HG02938 (cell line): ENCODE measurements around the gene RBMS3.
"Not testable (repeated sequence)": the region's sequence is repeated elsewhere in the genome, so short reads cannot be mapped to it uniquely, and the experiment has no call there.

Experiments used
- ATAC-seq: cut with Tn5 transposase; IDR thresholded peaks from one replicate; pipeline ENCODE4 v1.9.1; 2021; ENCODE audit warnings: mild to moderate bottlenecking, moderate library complexity; ENCODE audit not compliant: unreplicated experiment

Gene RBMS3

DNA sequence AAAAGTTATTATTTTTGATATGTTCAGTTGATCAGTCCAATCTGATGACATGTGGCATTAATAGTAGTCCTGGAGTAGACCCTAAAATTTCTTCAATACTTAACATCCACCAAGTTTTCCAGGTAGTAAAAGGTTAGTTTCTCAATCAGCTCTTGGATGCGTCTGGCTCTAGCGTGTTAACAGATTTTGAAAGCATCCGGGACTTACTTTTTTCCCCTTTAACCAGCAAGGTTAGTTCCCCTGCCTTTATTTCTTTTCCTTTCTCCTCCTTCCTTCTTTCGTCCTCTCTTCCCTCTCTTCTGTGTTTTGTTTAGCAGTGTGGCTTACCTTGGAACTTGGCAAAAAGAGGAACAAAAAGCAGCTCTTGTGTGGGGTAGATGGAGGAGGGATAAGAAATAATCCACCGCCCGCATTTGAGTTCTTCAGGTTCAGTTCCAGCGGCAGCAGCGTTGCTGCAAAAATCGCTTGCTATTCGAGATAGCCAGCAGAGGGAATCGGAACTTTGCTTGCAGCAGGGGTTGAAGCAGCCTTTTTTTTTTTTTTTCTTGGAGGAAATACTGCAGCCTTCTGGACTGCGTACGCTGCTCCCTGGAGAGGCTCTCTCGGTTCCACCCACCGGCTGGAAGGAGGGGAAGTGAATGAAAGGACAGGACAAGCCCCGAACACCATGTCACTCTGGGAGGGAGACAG, at the start of gene RBMS3:
RBMS3 (plus strand) TSS at position 668 of the 690 bp plus-strand sequence.
- peak; percentile 40 for ATAC-seq

DNA sequence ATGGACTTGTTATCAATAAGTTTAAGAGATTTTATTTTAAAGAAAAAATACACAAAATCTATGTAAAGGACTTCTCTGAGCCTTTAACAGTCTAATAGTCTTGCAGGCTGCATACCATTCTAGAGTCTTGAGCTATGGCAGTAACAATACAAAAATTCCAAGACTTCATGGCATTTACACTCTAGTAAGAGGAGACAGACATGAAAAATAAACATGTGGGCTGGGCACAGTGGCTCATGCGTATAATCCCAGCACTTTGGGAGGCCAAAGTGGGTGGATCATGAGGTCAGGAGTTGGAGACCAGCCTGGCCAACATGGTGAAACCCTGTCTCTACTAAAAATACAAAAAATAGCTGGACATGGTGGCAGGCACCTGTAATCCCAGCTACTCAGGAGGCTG, 47.7 kb upstream of the RBMS3 start:
- ATAC-seq, result not testable (repeated sequence)

DNA sequence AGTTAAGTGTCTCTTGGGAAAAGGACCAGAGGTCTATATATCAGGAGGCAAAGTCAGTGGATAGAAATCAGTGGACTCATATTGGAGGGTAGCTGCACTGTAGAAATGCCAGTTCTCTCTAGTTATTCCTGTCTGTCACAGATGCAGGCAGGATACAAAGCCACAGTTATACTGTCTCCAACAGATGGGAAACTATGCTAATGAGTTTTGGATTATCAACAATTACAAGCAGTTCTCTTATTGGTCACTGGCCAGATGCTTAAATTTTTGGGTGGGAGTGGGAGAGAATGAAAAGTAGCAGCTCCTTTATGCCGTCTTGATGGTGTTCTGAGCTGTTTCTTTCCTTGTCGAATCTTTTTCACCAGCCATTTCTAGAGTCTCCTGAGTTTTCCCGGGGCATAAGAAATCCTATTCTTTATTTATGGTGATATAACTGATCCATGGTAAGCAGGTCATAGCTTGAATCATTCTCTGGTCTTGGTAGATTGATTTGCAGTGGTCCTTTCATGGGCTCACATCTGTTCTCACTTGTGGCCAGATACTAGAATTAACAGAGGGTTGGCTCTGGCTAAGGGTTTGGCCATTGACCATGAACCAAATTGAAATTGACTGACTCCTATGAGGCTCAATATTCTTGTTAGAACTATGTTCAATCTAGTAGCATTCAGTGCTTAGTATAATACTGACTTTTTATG, 44.6 kb upstream of the RBMS3 start:
- no peak for ATAC-seq

DNA sequence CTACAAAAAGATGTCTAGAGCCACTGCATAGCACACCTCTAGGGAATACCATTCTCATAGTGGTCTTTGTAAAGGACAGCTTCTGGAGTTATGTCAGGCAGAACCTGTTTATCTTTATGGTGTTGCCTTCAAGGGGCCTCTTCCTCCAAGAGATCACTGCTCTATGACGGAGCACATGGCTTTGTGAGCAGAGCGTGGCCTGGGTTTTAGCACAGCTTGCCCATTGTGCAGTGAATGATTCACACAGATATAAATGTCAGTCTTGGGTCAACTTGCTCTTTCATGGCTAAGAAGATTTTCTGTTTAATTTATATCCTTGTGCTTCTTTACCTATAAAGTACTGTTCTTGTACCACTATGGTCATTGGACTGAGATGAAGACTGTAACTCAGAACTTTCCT, 41.5 kb upstream of the RBMS3 start:
- ATAC-seq, result no peak

DNA sequence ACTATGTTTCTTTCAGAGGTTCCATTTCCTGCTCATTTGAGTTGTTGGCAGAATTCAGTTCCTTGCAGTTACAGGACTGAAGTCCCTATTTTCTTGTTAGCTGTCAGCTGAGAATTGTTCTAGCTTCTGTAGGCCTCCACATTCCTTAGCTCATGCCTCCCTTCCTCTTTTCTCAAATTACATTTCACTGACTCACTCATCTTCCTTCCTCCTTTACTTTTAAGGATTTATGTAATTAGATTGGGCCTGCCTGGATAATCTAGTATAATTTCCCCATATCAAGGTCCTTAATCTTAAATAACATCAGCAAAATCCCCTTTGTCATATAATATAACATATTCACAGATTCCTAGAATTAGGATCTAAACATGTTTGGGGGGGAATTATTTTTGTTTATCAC, 40.6 kb upstream of the RBMS3 start:
- ATAC-seq, result no peak

DNA sequence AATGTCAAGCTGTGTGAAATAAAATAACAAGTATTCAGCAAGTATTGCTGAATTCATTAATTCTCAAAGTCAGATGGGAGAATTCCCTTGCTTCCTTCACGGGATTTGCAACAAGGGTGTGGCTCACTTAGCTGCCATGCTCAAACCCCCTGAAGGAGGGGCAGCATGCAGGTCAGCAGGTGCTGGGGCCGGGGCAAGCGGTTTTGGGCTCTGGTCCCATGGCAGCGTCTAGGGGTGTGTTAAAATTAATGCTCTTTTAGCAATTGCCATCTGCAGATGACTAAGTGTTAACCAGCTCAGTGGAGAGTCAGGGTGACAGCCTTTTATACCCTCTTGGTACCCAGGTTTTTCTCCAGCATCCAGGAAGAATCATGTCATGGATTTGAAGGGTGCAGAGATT, 40.0 kb upstream of the RBMS3 start:
- no peak for ATAC-seq

DNA sequence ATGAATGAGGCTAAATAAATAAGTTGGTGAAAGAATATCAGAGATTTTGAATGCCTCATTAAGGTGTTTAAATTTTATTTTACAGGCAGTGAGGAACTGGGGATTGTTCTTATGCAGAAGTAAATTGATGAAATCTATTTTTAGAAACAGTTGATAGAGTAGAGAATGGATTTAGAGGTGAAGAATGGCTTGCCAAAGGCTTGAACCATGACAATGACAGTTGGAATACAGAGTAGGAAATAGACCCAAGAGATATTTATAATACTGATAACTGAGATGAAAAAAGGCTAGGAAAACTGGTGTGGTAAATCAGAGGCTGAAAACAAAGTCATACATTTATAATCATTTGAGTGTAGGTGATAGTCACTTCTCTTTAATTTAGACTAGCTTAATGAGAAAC, 39.0 kb upstream of the RBMS3 start:
- no peak for ATAC-seq

DNA sequence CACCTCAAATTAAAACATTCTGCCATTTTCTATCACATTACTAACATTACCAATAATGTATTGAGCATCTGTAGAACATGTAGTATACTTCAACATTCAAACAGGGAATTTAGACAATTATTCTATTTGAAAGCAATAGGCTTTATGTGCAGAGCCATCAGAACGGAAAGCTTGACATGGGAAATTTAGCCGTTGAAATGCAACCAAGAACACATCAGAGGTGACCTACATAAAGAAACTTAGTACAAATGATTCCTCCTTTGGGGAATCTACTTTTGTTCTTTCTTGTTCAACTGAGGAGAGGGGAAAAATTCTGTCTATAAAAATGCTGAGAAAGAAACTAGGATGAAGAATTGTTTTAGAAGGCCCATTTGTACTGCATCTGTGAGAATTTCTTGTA, 38.6 kb upstream of the RBMS3 start:
- no peak for ATAC-seq

DNA sequence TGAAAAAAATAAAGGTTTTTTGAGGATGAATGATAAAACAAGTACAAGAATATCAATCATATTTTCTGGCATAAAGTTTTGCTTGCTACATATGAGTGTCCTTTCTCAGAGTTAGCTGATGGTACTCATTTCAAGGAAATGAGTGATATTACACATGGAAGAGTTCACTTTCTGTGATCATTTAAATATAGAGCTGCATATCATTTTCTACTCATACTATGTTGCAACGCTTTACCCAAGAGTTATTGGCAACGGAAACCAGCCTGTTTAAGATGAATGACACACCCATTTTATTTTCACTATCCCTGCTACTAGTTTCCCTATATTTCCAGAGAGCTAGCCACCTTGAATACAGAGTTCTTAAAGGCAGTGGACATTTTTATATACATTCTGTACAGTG, 35.4 kb upstream of the RBMS3 start:
- ATAC-seq, result no peak

DNA sequence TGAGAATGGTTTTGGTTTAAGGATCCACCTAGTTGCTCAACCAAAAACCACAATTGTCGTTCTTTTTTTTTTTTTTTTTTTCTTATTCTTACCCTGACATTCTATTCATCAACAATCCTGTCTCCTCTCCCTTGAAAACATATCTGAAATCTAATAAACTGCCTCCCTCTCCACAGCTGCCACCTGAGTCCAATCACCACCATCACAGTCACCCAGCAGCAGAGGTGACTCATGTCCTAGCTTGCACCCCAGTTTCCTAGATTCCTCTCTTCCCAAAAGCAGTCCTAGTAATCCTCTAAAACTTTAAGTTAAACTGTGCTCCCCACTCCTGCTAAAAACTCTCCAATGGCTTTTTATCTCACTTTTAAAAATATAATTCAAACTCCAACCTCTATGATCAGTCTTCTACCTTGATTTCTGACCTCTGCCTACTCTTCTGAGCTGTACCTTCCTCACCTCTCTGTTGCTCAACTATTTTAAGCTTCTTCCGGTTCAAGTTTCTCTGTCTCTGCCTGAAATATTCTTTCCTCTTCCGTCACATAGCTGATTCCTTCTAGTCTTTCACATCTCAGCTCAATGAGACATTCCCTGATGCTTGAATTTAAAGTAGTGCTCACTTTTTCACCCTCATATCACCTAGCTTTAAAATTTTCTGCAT, 33.7 kb upstream of the RBMS3 start:
- ATAC-seq, result no peak

DNA sequence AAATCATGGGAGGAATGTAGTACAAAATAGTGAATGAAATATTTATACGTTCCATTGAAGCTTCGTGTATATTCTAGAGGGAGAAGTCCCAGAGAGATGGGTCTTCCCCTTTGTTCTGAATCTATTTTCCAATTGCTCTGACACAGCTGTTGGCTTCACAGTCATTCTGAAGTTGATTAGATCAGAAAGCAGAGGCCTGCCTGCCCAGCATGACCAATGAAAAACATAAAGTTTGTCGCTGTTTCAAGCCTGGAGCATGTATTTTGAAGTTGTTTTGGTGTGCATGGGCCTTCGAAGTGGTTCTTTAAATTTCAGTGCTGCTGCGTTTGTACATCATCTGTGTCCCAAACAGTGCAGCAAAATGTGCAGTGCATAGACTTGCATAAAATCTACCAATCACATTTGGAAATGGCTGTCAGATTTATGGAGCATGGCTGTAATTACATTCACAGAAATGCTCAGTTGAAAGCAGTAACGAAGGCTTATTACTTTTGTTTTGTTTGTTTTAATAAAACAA, 31.0 kb upstream of the RBMS3 start:
- ATAC-seq, result no peak

DNA sequence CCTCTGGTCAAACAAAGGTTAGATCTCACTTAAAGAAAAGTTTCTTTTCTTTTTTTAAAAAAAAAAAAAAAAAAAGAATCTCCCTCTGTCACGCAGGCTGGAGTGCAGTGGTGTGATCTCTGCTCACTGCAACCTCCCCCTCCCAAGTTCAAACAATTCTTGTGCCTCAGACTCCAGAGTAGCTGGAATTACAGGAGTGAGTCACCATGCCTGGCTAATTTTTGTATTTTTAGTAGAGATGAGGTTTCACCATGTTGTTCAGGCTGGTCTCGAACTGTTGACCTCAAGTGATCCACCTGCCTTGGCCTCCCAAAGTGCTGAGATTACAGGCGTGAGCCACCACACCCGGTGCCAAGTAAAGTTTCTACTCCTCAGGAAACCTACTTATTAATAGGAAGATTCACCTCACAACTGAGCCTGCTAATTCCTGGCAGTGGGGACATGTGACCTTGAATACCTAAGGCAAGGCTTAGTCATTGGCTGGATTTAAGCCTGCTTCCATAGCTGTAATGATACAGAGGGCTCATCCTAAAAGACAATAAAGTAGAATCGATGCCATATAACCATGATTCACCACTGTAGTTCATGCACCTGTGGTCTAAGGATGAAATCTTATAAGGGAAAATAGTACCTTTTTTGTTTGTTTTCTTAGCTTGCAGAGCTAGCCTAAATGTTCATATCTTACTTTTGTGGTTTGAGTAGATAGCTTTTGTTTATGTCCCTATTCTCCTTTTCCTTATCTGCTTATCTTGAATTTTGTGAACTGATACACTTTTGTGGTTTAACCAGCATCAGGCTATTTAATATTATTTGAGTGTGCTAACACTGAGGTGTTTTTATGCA, 24.8 kb upstream of the RBMS3 start:
- no peak for ATAC-seq

DNA sequence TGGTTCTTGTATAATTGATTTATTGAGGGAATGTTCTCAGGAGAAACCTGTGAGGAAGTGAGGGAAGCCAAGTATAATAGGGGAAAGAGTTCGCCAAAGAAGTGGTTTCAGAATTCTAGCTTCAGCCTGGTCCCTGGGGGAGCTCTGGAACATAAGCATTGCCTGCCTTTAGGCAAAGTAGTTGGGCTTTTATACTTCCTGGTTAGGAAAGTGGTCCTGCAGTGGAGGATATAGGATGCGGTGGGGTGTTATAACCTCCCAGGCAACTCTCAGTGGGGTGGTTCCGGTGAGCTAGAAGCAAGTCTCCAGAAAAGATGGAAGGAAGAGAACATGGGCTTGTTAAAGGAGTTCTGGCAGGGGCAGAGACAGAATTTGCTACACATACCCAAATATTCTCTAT, 22.7 kb upstream of the RBMS3 start:
- ATAC-seq, result no peak

DNA sequence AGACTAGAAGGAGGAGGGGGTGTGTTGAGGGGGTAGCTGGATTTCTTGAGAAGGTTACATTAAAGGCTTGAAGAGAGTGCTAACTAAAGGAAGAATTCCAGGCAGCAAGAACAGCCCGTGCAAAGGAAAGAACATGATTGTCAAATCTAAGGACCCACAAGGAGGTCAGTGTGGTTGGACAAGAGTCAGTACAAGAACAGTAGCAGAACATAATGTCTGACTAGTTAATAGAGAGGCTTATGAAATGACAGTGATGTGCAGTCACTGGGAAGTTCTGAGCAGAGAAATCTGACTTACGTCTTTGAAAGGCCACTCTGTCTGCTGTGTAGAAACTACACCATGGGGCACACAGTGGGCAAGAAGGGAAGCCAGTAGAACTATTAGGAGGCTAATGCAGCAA, 19.8 kb upstream of the RBMS3 start:
- no peak for ATAC-seq

DNA sequence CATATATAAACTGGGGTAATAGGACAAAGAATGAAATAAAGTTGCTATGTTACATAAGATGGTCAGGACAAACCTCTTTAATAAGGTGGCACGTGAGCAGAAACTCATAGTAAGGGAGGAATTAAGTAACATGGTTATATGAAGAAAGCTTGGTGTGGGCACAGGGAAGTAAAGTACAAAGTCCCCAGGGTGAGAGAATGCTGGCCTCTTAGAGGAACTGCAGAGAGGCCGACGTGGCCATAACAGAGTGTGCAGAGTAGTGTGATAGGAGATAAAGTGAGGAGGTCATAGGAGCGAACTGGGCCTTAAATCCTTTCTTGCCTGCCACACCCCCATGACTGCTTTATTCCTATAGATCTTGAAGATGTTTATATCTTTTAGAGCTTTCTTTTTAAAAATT, 17.4 kb upstream of the RBMS3 start:
- ATAC-seq, result no peak

DNA sequence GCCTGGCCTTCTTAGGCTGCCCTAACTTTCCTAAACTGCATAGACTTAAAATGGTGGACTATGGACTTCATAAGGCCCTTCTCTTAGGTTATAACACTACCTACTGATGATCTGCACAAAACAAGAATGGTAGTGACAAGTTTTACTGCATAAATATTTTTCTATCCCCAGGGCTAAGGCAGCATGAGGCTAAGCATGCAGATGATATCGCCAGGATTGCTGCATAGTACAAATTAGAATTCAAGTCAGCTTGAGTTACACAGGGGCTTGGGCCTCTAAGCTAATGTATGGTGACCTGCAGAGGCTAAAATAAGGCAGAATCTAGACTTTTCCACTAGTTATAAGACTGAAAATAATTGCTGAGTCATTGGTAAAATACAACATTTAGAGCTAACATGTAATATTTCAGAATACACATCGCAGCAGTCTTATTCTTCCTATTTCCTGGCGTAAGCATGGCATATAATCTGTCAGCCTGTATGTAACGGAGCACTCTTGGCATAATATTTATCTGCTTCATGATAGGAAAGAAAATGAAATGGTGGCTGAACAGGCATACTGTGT, 15.3 kb upstream of the RBMS3 start:
- no peak for ATAC-seq

DNA sequence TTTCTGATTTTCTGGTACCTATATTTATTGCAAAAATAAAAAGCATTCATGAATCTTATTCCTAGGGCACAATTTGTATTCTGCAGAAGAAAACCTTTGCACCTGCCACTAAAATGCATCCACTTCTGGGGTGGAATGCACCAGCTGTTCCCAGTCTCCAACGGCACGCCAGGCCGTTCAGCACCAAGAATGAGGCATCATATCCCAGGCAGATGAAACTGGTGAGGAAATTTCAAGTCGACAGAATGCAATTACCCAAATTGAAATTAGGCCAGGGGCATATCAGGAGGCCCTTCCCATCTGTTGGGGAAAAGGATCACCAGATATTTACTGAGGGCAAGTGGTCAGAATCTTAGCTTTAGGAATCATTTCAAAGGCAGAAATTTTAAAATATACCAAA, 13.6 kb upstream of the RBMS3 start:
- ATAC-seq, result no peak

DNA sequence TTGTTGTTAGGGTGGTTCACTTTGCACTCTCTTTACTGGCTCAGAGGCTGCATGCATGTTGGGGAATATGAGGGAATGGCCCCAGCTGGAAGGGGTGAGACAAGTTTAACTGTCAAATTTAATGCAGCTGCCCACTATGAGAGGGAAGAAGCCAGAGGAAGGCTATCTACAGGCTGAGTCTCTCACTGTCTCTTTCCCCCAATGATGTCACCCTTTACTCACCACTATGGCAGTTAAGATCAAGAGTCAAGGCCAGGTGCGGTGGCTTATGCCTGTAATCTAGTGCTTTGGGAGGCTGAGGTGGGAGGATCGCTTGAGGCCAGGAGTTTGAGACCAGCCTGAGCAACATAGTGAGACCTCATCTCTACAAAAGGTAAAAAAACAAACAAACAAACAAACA, 12.2 kb upstream of the RBMS3 start:
- no peak for ATAC-seq

DNA sequence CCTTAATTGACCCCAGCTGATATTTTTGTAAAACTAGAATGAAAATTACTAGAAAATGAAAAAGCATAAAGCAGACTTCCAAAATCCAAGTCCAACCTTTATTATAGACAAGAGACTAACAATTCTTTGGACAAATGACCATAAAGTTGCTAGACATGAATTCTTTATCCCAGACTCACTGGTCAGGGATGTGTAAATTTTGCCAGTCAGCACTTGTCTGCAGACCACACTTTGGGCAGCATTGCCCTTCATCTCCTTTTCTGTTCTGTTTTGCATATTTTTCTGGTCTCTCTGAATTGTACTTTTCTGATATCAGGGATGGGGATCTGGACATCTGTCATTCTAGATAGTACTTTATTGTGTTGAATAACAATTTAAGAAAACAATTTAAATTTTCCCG, 10.1 kb upstream of the RBMS3 start:
- ATAC-seq, result no peak

DNA sequence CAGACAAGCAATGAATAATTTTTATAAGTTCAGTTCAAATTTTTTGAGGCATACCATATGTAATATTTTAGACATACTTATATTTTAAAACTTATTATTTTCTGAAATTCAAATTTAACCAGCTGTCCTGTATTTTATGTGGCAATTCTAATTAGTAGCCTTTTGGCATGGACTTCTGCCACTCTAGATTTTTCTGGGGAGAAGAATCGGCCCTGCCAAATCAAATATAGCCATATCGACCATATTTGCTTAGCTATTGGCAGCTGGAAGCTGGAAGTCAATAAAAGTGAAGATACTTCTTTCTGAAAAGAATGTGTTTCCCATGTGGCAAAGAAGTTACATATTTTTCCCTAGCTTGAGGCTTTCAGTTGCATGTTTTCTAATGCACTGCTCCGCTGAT, 9.4 kb upstream of the RBMS3 start:
- ATAC-seq, result no peak

DNA sequence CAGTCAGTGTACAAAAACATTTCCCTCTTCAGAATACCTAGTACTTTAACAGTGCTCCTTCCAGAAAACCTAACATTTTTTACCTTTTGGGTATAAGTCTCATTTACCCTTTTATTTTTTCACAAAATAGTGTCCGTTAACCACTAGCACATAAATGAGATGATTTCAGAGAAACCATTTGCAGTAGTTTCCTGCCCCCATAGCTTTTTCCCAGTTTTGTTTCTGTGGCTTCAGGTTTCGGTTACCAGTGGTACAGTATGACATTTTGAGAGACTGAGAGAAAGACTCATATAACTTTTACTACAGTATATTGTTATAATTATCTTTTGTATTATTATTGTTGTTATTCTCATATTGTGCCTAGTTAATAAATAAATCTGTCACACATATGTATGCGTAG, 6.2 kb upstream of the RBMS3 start:
- no peak for ATAC-seq
